ENCODE results near the gene GPR55.
A peak's percentile ranks its signal among the peaks of the same experiment; 100 is the strongest.

The GPR55 gene

GRCh38 chr2:230890646-230891045 is 34.4 kb downstream of the GPR55 start:
- peak overlapping the region; percentile 92; the same call in 1 of the 2 replicates for H3K27ac ChIP-seq (ENCODE audit: low read length)
- TF ChIP-seq EZH2phosphoT487 (IDR thresholded peaks at IDR 0.05; ENCODE audit: low read length) = no peak
- no peak for TF ChIP-seq EZH2 (optimal IDR thresholded peaks at IDR 0.05; ENCODE audit: low read depth, low read length)
- no peak for TF ChIP-seq CTCF (IDR thresholded peaks at IDR 0.05; ENCODE audit: low read length)
- peaks cover 11% of the 10 kb centered on the region for H3K79me2 ChIP-seq (ENCODE audit: low read length)
- no peaks in the 10 kb centered on the region for H3K9me2 ChIP-seq (replicated peaks; ENCODE audit: insufficient read depth, low read length)
- no peak overlapping the region for H3K4me3 ChIP-seq (ENCODE audit: low read length)
- no peaks in the 10 kb centered on the region for H3K9me3 ChIP-seq (replicated peaks; ENCODE audit: insufficient read depth, low read length)
- H3F3A ChIP-seq (ENCODE audit: insufficient read depth, low read length) = peaks cover 36% of the 10 kb centered on the region
- H3K36me3 ChIP-seq (replicated peaks; ENCODE audit: insufficient read depth, low read length) = no peaks in the 10 kb centered on the region
- H2AFZ ChIP-seq (ENCODE audit: low read length) = no peak overlapping the region
- no peaks in the 10 kb centered on the region for H3K27me3 ChIP-seq (replicated peaks; ENCODE audit: insufficient read depth, low read length)
- H3K9ac ChIP-seq (ENCODE audit: low read length) = no peak overlapping the region
- no peak for DNase-seq
- no peaks in the 10 kb centered on the region for H4K20me1 ChIP-seq (ENCODE audit: insufficient read depth, low read length)
- H3K4me1 ChIP-seq (ENCODE audit: low read length) = peaks cover 56% of the 10 kb centered on the region
- H3K4me2 ChIP-seq (ENCODE audit: low read depth, low read length) = peak overlapping the region; percentile 56; the same call in 1 of the 2 replicates

DNA sequence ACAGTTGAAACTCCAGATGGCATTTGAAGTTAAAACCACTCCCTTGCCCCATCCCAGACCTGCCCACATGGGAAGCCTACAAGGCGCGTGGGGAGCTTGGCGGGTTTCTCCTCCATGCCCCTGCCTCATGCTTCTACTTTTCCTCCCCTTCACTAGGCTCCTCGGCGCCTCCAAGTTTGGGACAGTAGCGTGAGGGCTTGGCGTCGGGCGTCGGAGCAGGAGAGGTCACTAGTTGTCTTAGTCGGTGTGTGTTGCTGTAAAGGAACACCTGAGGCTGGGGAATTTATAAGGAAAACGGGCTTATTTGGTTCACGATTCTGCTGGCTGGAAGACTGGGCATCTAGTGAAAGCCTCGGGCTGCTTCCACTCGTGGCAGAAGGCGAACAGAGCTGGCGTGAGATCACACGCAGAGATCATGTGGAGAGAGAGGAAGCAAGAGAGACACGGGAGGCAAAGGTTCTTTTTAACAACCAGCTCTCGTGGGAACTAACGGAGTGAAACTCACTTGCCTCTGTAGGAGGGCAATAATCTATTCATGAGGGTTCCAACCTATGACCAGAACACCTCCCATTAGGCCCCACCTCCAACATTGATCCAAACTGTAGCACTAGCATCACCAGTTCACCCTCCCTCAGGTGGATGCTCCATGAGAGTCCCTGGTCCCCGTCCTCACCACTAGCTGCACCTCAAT is 35.0 kb downstream of the GPR55 start:
- Histone ChIP-seq H3K9me2 (replicated peaks; ENCODE audit: insufficient read depth, low read length) (no peaks in the 10 kb centered on the region), H3K27me3 (replicated peaks; ENCODE audit: insufficient read depth, low read length) (no peaks in the 10 kb centered on the region), H4K20me1 (ENCODE audit: insufficient read depth, low read length) (no peaks in the 10 kb centered on the region), H3K79me2 (ENCODE audit: low read length) (peaks cover 11% of the 10 kb centered on the region), H3K36me3 (replicated peaks; ENCODE audit: insufficient read depth, low read length) (no peaks in the 10 kb centered on the region), H3K4me1 (ENCODE audit: low read length) (peaks cover 58% of the 10 kb centered on the region), H3F3A (ENCODE audit: insufficient read depth, low read length) (peaks cover 36% of the 10 kb centered on the region), H3K4me2 (ENCODE audit: low read depth, low read length) (no peak overlapping the region), H3K9ac (ENCODE audit: low read length) (no peak overlapping the region), H2AFZ (ENCODE audit: low read length) (no peak overlapping the region), H3K9me3 (replicated peaks; ENCODE audit: insufficient read depth, low read length) (no peaks in the 10 kb centered on the region), H3K4me3 (ENCODE audit: low read length) (no peak overlapping the region), H3K27ac (ENCODE audit: low read length) (peak overlapping the region; percentile 92; the same call in 1 of the 2 replicates)
- TF ChIP-seq EZH2 (optimal IDR thresholded peaks at IDR 0.05; ENCODE audit: low read depth, low read length) (no peak), EZH2phosphoT487 (IDR thresholded peaks at IDR 0.05; ENCODE audit: low read length) (no peak), CTCF (IDR thresholded peaks at IDR 0.05; ENCODE audit: low read length) (no peak)
- DNase-seq = no peak

GRCh38 chr2:230888824-230889400 is 36.1 kb downstream of the GPR55 start:
- H3F3A ChIP-seq (ENCODE audit: insufficient read depth, low read length) = peaks cover 27% of the 10 kb centered on the region
- no peak overlapping the region for H3K4me3 ChIP-seq (ENCODE audit: low read length)
- H3K4me2 ChIP-seq (ENCODE audit: low read depth, low read length) = no peak overlapping the region
- H3K79me2 ChIP-seq (ENCODE audit: low read length) = peaks cover 11% of the 10 kb centered on the region
- no peaks in the 10 kb centered on the region for H3K27me3 ChIP-seq (replicated peaks; ENCODE audit: insufficient read depth, low read length)
- no peaks in the 10 kb centered on the region for H3K9me3 ChIP-seq (replicated peaks; ENCODE audit: insufficient read depth, low read length)
- TF ChIP-seq EZH2phosphoT487 (IDR thresholded peaks at IDR 0.05; ENCODE audit: low read length) (no peak), EZH2 (optimal IDR thresholded peaks at IDR 0.05; ENCODE audit: low read depth, low read length) (no peak), CTCF (IDR thresholded peaks at IDR 0.05; ENCODE audit: low read length) (no peak)
- no peak overlapping the region for H2AFZ ChIP-seq (ENCODE audit: low read length)
- H3K36me3 ChIP-seq (replicated peaks; ENCODE audit: insufficient read depth, low read length) = no peaks in the 10 kb centered on the region
- H4K20me1 ChIP-seq (ENCODE audit: insufficient read depth, low read length) = no peaks in the 10 kb centered on the region
- H3K27ac ChIP-seq (ENCODE audit: low read length) = no peak overlapping the region
- H3K9ac ChIP-seq (ENCODE audit: low read length) = no peak overlapping the region
- H3K9me2 ChIP-seq (replicated peaks; ENCODE audit: insufficient read depth, low read length) = no peaks in the 10 kb centered on the region
- peaks cover 50% of the 10 kb centered on the region for H3K4me1 ChIP-seq (ENCODE audit: low read length)
- no peak for DNase-seq
